Measurements from ENCODE around the gene IGF1R. TPM values are rescaled to one million over a fixed set of nuclear protein-coding genes. Genes with fewer than 3 reads are reported as not detected.
"Not testable (repeated sequence)": the region's sequence is repeated elsewhere in the genome, so short reads cannot be mapped to it uniquely, and the experiment has no call there.

Gene IGF1R
- 10 to 100 TPM; 17.7 to 18.9 TPM for total RNA-seq

DNA sequence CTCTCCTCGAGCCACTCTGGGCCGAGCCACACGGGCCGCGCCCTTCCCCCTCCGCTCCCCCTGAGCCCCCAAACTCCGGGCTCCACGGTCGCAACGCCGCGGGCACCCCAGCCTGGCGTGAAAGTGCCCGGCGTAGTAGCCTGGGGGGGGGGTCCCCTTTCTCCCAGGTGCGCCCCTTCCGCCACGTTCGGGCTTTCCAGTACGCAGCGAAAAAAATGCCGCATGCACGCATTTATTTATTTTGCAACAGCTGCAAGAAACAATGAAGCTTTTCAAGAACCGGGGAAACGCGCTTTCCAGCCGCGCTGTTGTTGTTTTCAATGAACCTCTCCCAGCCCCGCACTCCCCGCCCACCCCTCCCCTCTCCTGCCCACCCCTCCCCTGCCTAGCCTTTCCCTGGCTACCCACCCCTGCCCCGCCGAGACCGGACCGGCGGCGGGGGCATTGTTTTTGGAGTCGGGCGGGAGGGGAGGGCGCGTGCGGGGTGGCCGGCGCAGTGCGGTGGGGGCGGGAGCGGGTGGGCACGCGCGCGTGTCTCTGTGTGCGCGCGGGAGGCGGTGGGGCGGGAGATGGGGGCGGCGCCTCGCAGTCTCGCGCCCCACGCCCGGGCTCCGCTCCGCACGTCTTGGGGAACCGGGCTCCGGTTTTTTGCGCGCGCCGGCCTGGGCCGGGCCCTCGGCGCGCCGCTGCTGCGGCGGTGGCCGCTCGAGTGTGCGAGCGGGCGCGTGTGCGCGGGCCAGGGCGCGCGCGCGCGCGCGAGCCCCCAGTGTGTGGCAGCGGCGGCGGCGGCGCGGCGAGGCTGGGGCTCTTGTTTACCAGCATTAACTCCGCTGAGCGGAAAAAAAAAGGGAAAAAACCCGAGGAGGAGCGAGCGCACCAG is at the start of gene IGF1R:
TSS of gene IGF1R (plus strand) at position 766 of the 880 bp plus-strand sequence. CDS start 1,043 bp downstream, outside the sequence.
- peak within 1 kb of the TSS; percentile 94 for H3K27ac Mint-ChIP-seq
- peaks cover 24% of the 10 kb centered on the region for H3K4me1 Mint-ChIP-seq
- no peaks in the 10 kb centered on the region for H3K36me3 Mint-ChIP-seq
- H3K27me3 Mint-ChIP-seq: peaks cover 9% of the 10 kb centered on the region
- peak within 1 kb of the TSS; percentile 85 for H3K4me3 Mint-ChIP-seq
- DNase-seq: peak; percentile 93
- no peaks in the 10 kb centered on the region for H3K9me3 Mint-ChIP-seq

DNA sequence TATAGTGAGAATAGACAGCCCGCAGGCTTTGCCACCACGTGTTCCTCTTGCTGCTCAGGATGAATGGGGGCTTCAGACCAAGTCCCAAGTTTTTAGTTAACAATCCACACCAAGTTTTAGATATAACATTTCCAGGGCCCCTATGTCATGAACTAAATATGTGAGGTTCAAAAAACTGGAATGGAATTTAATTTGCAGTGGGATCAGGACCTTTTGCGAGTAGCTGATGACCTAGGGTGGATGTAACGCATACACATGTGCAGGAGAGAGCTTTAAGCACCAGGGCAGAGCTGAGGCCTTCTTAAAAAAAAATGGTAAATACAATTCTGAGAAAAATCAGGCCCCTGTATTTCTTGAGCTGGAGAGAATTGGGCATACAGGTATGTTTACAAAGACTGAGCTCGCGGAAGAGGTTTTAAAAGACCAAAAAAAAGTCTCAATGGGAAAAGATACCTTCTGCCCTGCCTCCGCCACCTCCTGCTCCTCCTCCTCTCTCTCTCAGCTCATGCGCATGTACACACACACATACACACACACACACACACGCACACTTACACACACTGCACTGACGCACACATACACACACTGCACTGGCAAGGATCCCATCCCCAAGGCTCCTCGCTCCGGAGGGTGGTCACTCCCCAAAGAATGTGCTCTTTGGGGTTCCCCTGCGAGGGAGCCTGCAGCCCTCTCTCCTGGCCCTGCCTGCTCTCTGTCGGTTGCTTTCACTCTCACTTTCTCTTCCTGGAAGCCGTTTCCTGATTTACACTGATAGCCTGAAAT is 48.2 kb upstream of the IGF1R start:
- Mint-ChIP-seq H3K27me3 (no peaks in the 10 kb centered on the region), H3K36me3 (peaks cover 2% of the 10 kb centered on the region), H3K4me1 (peaks cover 16% of the 10 kb centered on the region), H3K27ac (peak overlapping the region; percentile 94), H3K9me3 (no peaks in the 10 kb centered on the region), H3K4me3 (peak overlapping the region; percentile 87)
- DNase-seq: peak; percentile 64

- H3K4me1 Mint-ChIP-seq: peaks cover 10% of the 10 kb centered on the region
- H3K27me3 Mint-ChIP-seq: no peaks in the 10 kb centered on the region
- no peaks in the 10 kb centered on the region for H3K9me3 Mint-ChIP-seq
- H3K36me3 Mint-ChIP-seq: no peaks in the 10 kb centered on the region
- no peak for DNase-seq
- H3K4me3 Mint-ChIP-seq: no peak overlapping the region
- H3K27ac Mint-ChIP-seq: no peak overlapping the region
Measured at GRCh38 chr15:98604983-98605382, 43.4 kb upstream of the IGF1R start.

GRCh38 chr15:98609144-98609852 is 39.0 kb upstream of the IGF1R start:
- no peak overlapping the region for H3K4me3 Mint-ChIP-seq
- no peaks in the 10 kb centered on the region for H3K27me3 Mint-ChIP-seq
- DNase-seq: no peak
- H3K4me1 Mint-ChIP-seq: peaks cover 12% of the 10 kb centered on the region
- H3K36me3 Mint-ChIP-seq: no peaks in the 10 kb centered on the region
- no peak overlapping the region for H3K27ac Mint-ChIP-seq
- H3K9me3 Mint-ChIP-seq: no peaks in the 10 kb centered on the region

- H3K27ac Mint-ChIP-seq: no peak overlapping the region
- no peak overlapping the region for H3K4me3 Mint-ChIP-seq
- no peaks in the 10 kb centered on the region for H3K9me3 Mint-ChIP-seq
- no peaks in the 10 kb centered on the region for H3K36me3 Mint-ChIP-seq
- no peak for DNase-seq
- no peaks in the 10 kb centered on the region for H3K27me3 Mint-ChIP-seq
- peaks cover 12% of the 10 kb centered on the region for H3K4me1 Mint-ChIP-seq
Measured at GRCh38 chr15:98610991-98611390, 37.3 kb upstream of the IGF1R start.

DNA sequence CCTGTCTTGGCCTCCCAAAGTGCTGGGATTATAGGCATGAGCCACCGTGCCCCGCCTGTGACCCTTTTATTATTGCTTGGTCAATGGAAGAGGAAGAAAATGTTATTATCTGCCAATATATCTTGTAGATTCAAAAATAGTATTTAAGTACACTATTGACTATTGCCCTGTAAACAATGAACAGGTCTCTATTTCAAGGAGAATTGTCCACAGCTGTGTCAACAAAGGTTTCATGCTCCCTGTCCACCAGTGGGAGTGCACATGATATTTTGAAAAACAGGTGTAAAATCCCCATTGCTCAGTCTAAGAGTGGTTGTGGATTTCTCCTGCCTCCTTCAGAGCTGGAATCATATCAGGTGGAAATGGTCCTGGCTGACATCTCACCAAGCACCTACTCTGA is 36.5 kb upstream of the IGF1R start:
- H3K36me3 Mint-ChIP-seq: no peaks in the 10 kb centered on the region
- peaks cover 12% of the 10 kb centered on the region for H3K4me1 Mint-ChIP-seq
- no peak overlapping the region for H3K4me3 Mint-ChIP-seq
- no peaks in the 10 kb centered on the region for H3K9me3 Mint-ChIP-seq
- no peak overlapping the region for H3K27ac Mint-ChIP-seq
- no peaks in the 10 kb centered on the region for H3K27me3 Mint-ChIP-seq
- DNase-seq: no peak

GRCh38 chr15:98612490-98613110 is 35.7 kb upstream of the IGF1R start:
- Mint-ChIP-seq H3K27me3 (no peaks in the 10 kb centered on the region), H3K9me3 (no peaks in the 10 kb centered on the region), H3K4me3 (no peak overlapping the region), H3K27ac (no peak overlapping the region), H3K36me3 (no peaks in the 10 kb centered on the region), H3K4me1 (peaks cover 12% of the 10 kb centered on the region)
- DNase-seq: no peak

DNA sequence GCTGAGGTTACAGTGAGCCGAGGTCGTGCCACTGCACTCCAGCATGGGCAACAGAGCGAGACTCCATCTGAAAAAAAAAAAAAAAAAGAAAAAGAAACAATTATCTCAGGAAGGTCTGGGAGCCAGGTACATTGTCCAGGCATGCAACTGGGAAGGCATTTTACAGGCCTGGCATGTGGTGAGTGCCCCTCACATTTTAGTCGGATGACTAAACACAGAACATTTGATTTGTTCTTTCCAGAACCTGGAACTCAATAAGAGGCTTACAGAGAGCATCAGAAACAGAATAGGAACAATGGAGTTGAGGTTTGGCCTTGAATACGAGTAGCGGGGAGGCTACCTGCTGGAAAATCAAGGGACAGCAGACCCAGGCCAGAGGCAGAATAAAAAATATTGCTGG is 33.7 kb upstream of the IGF1R start:
- H3K36me3 Mint-ChIP-seq: no peaks in the 10 kb centered on the region
- H3K9me3 Mint-ChIP-seq: no peaks in the 10 kb centered on the region
- H3K27me3 Mint-ChIP-seq: peaks cover 9% of the 10 kb centered on the region
- no peak overlapping the region for H3K4me3 Mint-ChIP-seq
- H3K4me1 Mint-ChIP-seq: peaks cover 10% of the 10 kb centered on the region
- no peak overlapping the region for H3K27ac Mint-ChIP-seq
- DNase-seq: no peak

GRCh38 chr15:98616397-98616796 is 31.9 kb upstream of the IGF1R start:
- no peaks in the 10 kb centered on the region for H3K36me3 Mint-ChIP-seq
- H3K27me3 Mint-ChIP-seq: peaks cover 23% of the 10 kb centered on the region
- no peak for DNase-seq
- no peak overlapping the region for H3K27ac Mint-ChIP-seq
- H3K9me3 Mint-ChIP-seq: no peaks in the 10 kb centered on the region
- H3K4me3 Mint-ChIP-seq: no peak overlapping the region
- peaks cover 8% of the 10 kb centered on the region for H3K4me1 Mint-ChIP-seq

DNA sequence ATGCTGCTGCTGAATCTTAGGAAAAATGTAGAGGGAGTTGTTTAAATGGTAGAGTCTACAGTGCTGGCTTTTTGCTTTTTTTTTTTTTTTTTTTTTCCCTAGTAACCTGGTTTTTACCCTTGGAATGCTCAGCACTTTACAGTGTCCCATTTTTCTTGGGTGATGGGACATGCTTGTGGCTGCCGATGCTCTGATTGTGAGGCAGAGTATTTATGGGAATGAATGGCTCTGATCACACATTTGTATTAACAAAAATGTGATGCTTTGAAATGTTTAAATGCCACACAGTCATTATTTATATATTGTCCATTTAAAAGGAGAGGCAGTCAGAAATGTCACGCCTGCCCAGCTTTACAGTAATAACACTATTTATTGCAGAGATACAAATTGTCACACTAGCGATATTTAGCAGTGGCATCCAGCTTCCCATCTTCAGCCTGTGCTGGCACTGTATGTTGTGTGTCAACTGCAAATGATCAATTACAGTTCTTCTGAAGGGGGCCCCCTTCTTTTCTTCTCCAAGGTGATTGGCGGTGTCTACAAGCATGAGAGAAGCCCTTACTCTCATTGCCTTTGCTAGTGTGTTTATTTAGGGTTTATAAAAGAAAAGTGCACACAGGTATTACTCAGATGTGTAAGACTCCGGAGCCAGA is 30.9 kb upstream of the IGF1R start:
- no peaks in the 10 kb centered on the region for H3K9me3 Mint-ChIP-seq
- no peak overlapping the region for H3K4me3 Mint-ChIP-seq
- DNase-seq: no peak
- no peaks in the 10 kb centered on the region for H3K36me3 Mint-ChIP-seq
- H3K27me3 Mint-ChIP-seq: peaks cover 27% of the 10 kb centered on the region
- no peak overlapping the region for H3K27ac Mint-ChIP-seq
- peaks cover 5% of the 10 kb centered on the region for H3K4me1 Mint-ChIP-seq

- not testable (repeated sequence) for H3K4me3 Mint-ChIP-seq, H3K36me3 Mint-ChIP-seq, H3K27ac Mint-ChIP-seq, H3K9me3 Mint-ChIP-seq, H3K4me1 Mint-ChIP-seq, DNase-seq
- H3K27me3 Mint-ChIP-seq: peaks cover 31% of the 10 kb centered on the region
Measured at GRCh38 chr15:98618576-98618975, 29.8 kb upstream of the IGF1R start.

DNA sequence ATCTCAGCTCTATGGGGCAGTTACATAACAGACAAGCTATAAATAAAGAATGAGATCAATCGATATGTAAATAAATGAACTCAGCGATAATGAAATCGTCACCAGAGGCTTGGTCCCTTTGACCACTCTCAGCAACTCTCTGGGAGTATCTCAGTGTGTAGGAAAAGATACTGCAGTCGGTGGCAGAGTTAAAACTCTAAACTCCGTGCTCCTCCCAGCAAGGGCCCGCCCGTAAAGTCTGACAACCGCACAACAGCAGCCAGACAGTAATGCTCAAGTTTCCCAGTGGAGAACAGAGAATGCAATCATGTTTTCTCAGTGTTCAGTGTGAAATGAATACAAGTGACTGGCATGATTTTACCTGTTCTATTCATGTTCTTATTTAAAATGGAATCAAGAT is 28.3 kb upstream of the IGF1R start:
- no peak overlapping the region for H3K4me3 Mint-ChIP-seq
- no peak overlapping the region for H3K27ac Mint-ChIP-seq
- peaks cover 34% of the 10 kb centered on the region for H3K27me3 Mint-ChIP-seq
- H3K36me3 Mint-ChIP-seq: no peaks in the 10 kb centered on the region
- no peaks in the 10 kb centered on the region for H3K4me1 Mint-ChIP-seq
- no peak for DNase-seq
- no peaks in the 10 kb centered on the region for H3K9me3 Mint-ChIP-seq

- DNase-seq: no peak
- H3K9me3 Mint-ChIP-seq: no peaks in the 10 kb centered on the region
- H3K27me3 Mint-ChIP-seq: peaks cover 34% of the 10 kb centered on the region
- no peaks in the 10 kb centered on the region for H3K4me1 Mint-ChIP-seq
- H3K4me3 Mint-ChIP-seq: no peak overlapping the region
- H3K36me3 Mint-ChIP-seq: no peaks in the 10 kb centered on the region
- no peak overlapping the region for H3K27ac Mint-ChIP-seq
Measured at GRCh38 chr15:98621021-98621420, 27.3 kb upstream of the IGF1R start.

DNA sequence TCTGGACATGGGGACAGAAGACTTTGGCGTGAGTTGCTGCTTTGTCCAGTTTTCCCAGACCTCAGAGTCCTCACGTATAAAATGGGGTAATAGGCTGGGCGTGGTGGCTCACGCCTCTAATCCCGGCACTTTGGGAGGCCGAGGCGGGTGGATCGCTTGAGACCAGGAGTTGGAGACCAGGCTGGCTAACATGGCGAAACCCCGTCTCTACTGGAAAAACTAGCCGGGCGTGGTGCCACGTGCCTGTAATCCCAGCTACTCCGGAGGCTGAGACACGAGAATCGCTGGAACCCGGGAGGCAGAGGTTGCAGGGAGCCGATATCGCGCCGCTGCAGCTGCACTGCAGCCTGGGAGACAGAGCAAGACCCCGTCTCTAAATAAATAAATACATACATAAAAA is 22.7 kb upstream of the IGF1R start:
- H3K4me1 Mint-ChIP-seq: no peaks in the 10 kb centered on the region
- H3K27ac Mint-ChIP-seq: no peak overlapping the region
- H3K27me3 Mint-ChIP-seq: peaks cover 16% of the 10 kb centered on the region
- DNase-seq: no peak
- H3K9me3 Mint-ChIP-seq: no peaks in the 10 kb centered on the region
- H3K36me3 Mint-ChIP-seq: no peaks in the 10 kb centered on the region
- no peak overlapping the region for H3K4me3 Mint-ChIP-seq
